Germinal center (tissue), 1 donor: ENCODE results near the gene COL23A1.

Experiments used
- DNase-seq: peaks from one replicate; pipeline ENCODE4 v3.0.0; 2012; ENCODE audit warnings: mixed read lengths, low spot score

Gene COL23A1

DNA sequence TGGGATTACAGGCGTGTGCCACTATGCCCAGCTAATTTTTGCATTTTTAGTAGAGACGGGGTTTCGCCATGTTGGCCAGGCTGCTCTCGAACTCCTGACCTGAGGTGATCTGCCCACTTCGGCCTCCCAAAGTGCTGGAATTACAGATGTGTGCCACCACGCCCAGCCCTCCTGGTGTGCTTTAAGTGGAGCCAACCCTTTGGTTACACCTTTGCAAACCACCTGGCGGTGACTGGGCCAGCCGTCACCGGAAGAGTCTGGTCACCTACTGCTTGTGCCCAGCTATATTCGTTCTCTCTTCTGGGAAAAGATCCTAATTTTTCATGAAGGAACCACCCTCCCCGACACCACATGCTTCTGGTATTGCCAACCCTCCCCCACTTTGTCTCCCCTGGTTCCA is 35.9 kb downstream of the COL23A1 start:
- DNase-seq, result no peak

DNA sequence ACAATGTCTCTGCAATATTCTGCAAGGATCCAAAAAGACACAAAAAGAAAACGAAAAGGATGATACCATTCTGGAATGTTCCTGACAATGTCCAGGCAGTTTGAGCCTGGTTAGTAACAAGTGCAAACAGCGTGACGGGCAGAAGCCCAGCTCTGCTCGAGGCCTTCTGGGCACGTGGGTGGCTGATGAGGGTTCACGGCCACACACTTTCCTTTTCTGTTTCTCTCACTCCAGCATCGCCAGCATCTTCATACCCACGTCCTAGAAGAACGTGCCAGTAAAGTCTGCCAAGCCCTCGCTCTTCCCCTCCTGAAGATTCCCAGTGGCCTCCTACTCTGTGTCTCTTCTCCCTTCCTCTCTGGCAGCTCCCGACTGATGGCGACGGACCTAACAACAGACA is 36.7 kb downstream of the COL23A1 start:
- DNase-seq, result no peak

DNA sequence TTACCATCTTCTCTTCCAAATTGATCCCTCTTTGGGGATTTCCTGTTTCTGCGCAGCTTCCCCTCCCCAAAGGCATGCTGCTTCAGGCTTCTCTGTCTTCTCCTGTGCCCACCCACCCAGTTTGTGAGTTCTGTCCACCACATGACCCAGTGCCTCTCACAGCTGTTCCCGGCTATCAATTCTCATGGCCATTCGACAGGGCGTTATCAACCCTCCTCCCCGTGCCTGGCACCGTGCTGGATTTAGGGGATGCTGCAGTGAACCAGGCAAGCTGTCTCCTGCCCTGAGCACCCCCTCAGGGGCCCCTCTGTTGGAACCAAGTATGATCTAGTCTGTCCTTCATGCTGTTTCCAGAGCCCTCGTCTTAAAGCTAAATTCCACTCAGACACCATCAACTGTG is 38.7 kb downstream of the COL23A1 start:
- no peak for DNase-seq

DNA sequence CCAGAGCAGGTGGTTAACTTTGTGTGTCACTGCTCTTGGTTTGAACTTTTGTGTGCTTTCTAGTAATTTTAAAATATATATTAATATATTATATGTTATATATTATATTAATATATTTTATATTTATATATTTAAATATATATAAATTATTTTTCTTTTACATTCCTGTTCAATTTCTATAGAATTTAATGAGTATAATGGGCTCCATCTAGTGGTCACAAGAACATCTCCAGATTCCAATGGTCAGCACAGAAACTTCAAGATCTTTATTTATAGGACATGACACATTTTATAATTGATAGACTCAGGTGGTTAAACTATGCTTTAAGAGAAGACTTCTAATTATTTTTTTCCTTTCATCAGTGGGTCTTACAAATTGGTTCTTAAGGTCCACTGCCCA is 39.1 kb downstream of the COL23A1 start:
- peak; percentile 21 for DNase-seq

DNA sequence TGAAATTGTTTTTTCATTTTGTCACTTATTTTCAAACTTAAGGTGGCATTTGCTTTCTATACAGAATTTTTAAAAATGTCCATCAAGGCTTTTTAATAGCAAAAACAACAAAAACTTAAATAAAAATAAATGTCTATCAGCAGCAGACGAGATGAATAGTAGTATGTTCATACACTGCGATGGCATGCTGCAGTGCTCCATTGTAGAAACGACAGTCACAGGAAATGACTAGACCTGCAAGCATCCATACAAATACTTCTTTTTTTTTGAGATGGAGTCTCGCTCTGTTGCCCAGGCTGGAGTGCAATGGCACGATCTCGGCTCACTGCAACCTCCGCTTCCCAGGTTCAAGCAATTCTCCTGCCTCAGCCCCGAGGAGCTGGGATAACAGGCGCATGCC is 41.4 kb downstream of the COL23A1 start:
- no peak for DNase-seq

DNA sequence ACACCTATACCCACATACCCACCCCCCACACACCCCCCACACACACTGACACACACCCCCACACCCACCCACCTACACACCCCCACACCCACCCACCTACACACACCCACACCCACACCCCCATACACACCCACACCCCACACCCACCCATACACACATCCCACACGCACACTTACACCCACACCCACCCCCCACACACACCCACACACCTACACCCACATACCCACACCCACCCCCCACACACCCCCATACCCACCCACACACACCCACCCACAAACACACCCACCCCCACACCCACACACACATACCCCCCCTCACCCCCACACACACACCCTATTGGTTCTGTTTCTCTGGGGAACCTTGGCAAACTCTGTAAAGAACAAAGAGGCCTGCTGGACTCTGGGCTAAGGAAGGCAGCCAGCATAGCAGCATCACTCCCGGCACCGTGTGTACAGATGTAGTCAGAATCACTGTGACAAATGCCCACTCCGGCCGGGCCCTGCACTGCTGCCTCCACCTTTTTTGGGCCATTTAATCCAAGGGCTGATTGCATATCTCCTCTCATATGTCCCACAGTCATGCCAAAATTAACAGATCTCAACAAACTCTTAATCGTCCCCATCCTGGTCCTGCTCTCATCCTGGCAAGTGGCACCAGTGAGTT is 42.3 kb downstream of the COL23A1 start:
- DNase-seq, result no peak

DNA sequence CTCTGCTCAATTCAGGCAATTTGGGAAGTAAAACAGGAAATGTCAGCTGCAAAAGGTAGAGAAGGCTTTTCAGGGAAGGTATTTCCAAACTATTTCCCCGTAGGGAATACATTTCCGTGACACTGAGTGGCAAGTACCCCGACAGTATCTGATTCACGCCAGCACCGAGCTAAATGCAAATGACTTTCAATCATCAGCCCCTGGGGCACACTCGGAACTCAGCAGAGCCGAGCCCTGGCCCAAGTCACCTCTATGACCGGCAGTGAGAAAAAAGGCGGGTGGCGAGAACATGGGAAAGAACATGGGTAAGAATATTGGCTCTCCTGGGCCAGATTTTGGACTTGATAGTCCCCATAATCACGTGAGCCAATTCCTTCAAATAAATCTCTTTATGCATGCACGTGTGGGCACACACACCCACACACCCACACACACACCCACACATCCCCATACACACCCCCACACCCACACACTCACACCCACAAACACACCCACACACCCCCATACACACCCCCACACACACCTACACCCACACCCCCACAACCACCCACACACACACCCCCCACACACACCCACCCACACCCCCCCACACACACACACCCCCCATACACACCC is 43.0 kb downstream of the COL23A1 start:
- DNase-seq, result no peak

DNA sequence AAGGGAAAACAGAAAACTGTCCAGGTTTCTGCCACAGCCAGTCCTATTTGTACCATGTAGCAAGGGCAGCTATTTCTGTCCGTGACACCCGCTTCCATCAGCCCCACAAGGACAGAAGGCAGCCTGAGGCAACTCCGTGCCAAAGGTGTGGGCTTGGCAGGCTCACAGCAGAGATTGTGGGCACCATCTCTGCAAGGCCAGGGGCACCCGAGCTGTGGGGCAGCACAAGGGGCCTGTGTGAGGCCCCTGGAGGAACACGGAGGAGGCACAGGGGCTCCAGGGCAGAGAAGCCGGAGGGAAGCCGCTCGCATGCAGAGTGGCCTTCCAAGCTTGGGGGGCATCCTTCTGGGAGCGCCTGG is 43.5 kb downstream of the COL23A1 start:
- no peak for DNase-seq

DNA sequence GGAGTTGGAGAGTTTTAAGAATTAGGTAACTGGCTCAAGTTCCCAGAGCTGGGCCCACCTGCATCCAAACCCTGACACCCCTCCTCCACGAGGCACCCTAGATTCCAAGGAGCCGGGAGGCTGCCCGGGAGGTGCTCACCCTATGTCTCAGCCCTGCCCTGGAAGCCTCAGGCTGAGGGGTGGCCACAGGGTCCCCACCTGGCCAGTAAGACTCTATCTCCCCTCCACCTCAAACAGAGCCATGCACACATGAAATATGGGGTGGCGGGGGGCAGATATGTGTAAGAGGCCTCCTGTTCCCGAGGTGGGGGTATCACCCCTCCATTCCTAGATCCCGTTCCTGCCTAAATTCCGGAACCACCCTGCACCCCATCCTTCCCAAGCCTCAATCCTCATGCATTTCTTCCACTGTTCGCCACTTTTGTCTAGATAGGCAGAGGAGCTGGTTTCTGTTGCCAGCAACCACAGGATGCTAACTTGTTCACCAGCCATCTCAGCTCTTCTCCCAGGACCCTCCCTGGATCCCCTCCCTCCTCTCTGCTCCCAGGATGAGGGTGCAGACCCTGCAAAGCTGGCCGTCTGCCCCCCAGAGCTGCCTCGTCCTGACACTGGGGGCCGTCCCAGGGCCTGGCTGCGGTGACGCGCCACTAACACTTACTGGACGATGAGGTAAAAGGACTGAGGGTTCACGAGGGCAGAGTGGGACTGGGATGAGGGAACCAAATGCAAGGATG is 44.1 kb downstream of the COL23A1 start:
- no peak for DNase-seq

DNA sequence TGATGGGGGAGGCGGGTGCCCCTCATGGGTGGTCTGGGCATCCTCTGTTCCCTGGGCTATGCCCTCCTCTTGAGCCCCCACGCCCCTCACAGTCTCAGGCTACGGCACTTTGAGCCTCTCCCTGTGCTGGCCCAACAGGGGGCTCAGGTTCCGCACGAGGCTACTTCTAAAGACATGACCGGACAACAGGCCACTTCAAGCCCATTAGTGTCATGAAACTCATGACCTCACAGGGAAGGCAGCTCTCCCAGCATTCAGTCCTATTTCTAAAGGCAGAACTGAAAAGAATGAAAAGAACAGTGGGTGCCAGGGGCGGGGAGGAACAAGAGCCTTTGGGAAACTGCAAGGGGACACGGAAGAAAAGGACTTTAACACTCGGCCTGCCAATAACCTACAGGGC is 45.0 kb downstream of the COL23A1 start:
- no peak for DNase-seq

DNA sequence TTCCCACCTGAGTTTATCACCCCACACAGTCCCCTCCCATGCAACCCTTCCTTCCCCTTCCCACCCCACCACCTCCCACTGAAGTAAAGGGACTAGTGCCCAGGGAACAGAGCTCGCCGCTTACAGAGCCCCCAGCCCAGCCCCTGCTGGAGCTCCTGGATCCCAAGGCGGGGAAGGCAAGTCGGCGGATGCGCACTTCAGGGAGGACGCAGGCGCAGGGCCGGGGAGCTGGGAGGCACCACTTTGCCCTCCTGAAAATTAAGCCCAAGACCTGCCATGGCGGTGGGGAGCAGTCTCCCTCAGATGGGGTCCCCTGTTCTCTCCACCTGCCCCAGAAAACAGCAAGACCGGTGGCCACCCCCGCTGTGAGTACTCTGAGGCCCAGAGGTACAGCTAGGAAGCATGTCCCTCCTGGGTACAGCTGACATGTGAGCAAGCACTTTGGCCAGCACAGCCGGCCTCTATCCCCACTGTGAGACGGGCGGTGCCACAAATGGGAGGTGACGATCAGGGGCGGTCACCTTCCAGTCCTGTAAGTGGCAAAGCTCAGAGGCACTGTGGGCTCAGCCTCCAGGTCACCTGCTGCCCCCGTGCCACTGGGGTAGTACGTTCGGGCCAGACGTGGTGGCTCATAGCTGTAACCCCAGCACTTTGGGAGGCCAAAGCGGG is 45.9 kb downstream of the COL23A1 start:
- no peak for DNase-seq

DNA sequence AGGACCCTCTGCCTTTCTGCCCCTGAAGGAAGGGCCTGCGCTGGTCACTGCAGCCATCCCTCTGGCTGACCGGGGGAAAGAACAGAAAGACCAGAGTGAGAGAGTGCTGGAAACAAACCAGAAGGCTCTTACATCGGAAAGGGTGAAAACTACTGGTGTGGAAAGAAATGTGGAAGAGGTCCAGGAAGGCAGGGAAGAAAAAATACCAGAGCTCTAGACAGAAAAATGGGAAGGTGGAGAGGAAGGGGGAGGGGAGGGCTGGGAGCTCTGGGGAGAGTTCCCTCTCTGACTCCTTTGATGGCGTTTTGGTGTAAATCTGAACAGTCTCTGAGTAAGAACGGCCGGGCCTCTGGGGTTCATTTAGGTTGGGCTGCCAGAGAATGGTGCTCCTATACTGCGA is 47.7 kb downstream of the COL23A1 start:
- no peak for DNase-seq

DNA sequence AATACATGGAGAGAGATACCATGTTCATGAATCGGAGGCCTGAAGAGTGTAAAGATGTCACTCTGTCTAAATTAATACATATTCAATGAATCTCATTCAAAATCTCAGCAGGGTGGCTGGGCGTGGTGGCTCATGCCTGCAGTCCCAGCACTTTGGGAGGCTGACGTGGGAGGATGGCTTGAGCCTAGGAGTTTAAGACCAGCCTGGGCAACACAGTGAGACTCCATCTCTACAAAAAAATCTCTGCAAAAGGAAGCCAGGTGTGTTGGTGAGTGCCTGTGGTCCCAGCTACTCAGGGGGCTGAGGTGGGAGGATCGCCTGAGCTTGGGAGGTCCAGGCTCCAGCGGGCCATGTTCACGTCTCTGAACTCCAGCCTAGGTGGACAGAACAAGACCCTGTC is 49.7 kb downstream of the COL23A1 start:
- DNase-seq, result no peak

DNA sequence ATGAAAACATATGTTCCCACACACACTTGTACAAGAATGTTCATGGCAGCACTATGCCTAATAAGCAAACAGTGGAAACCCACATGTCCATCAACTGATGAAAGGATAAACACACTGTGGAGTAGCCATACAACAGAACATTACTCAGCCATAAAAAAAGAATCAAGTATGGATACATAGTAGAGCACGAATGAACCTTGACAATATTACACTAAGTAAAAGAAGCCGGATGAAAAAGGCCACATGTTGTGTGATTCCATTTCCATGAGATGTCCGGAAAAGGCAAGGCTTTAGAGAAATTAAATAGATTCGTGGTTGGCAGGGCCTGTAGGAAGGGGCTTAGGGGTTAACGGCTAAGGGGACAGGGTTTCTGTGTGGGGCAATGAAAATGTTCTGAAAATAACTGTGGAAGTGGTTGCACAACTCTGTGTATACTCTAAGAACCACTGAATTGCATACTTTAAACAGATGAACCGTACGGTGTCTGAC is 51.4 kb downstream of the COL23A1 start:
- DNase-seq, result no peak

DNA sequence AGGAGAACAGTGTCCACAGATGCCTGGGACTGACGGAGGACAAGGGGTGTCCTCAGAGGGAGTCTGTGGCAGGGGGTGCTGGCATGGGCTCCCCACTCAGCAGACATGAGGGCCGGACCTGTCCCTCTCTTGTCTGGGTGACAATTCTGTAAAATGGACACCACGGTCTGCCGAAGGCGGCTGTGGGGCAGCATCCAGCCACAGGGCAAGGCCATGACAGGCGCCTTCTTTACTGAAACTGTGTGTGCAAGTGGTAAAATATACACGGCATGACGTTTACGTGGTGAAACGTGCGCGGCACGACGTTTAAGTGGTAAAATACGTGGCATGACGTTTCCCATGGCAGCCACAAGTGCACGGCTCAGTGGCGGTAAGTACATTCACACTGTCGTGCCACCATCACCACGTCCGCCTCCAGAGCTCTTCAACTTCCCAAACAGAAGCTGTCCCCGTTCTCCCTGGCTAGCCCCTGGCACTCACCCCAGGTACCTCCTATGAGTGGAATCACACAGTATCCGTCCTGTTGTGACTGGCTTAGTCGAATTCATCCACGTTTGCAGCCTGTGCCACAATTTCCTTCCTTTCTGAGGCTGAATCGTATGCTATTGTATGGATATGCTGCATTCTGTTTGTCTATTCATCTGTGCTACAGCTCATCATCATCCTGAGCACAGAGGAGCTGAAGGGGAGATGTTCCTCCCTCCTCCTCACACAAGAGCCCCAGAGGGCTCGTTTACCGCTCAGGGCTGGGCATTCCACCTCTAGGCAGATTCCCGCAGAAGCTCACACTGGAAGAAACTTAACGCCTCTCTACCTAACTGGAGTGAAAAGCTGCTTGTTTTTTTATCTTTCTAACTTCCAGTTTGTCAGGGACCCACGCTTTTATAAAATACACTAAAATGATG is 52.5 kb downstream of the COL23A1 start:
- no peak for DNase-seq

DNA sequence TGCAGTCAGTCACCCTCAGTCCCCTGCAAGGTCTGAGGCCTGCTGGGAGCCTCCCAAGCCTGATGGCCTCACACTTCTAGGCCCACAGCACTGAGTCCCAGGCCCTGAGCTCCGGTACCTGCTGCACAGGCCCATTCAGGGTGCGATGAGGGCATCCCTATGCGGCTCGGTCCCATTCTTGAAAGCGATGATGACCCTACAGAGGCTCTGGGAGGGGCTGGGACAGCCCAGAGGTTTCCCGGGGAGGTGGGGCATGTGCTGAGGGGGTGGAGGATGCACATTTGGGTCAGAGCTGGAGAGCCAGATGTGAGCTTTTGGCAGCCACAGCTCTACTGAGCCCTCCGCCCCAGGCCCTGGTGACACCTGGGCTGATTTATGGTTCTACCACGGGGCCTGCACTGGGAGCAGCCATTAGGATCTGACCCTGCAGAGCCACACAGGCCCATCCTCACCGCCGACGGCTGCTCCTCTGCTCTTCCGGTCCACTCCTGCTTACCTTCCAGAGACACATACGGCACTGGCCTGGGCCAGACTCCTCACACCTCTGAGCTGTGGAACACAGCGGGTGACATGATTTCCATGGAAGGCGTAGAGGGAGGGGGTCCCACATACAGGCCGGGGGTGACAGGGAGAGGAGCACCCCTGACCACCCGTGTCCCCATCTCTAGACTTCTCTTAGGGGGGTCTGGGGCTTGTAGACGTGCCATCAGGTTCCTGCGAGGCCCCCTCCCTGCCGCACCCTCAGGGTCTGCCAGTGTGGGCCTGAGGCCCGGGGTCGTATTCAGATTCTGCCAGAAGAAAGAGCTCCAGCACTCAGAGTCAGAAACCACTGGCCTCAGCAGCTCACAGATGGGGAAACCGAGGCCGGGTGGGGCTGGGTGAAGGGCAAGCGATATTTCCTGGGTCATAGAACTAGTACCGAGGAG is 53.4 kb downstream of the COL23A1 start:
- DNase-seq, result no peak

DNA sequence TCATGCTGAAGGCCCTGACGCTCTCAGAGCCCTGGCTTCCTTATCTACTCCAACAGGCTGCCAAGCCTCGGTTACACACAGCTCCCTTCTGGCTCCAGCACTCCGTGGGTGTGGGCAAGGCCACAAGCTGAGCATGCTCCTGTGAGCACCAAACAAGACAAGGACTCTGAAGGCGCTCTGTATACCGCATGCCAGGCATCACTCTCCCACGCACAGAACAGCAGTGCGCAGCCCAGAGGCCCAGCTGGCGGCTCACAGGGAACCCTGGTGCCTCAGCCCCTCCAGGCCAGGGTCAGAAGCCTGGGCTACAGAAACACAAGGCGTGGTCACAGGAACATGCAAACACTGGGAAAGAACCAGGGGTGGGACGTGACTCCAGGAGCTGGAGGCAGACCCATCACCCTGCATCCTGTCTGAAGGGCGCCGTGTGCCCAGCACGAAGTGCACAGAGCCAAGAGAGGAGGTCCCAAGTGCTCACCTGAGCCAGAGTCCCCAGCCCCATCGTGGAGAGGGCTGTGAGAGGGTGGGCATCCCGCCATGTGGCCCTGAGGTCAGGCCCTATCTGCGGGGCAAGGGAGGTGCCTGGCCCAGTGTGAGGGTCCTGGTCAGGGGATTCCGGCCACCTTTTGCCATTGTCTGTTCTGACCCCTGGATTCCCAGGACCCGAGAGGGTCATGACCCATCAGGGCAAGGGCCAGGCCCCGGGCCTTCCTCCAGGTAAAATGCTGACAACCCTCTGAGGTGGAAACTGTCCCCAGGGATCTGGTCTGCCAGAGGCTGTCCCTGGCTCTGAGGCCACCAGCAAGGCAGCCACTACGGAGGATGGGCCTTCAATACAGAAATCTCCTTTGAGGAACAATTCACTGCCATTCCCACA is 54.7 kb downstream of the COL23A1 start:
- DNase-seq, result no peak

DNA sequence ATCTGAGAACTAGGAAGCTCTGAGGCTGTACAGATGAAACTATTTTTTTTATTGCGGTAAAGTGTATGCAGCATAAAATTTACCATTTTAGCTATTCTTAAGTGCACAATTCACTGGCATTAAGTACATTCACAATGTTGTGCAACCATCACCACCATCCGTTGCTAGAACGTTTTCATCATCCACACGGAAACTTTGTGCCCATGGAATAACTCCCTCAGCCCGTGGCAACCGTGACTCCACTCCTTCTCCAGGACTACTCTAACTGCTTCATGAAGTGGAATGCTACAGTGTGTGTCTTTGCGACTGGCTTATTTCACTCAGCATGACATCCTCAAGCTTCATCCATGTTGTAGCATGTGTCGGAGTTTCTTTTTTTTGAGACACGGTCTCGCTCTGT is 57.1 kb downstream of the COL23A1 start:
- no peak for DNase-seq

DNA sequence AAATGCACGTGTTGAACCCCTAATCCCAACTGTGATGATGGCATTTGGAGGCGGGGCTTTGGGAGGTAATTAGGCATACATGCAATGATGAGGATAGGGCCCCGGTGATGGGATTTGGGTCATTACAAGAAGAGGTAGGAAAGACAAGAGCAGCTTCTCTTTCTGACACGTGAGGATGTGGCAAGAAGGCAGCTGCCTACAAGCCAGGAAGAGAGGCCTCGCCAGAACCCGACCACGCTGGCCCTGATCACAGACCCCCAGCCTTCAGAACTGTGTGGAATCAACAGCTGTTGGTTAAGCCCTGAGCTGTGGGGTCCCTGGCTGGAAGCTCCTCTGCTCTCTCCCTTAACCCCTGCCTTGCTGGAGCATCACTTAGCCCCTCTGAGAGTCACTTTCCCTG is 57.5 kb downstream of the COL23A1 start:
- DNase-seq, result no peak

DNA sequence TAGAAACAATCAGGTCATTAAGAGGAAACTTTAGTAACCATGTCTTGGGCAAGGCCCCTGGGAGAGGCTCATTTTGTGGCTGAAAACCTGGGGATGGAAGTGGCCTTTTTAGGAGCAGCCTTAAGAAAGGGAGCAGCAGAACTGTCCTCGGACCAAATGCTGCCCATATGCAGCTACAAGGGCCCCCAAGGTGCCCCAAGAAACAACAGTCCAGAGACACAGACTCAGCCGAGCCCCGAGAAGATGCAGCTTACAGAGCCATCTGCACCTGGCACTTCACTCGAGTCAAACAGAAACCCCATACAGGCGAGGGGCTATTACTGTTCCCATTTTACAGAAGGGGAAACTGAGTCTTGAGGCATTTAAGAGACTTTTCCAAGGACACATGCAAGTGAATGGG is 58.0 kb downstream of the COL23A1 start:
- DNase-seq, result no peak
